ENCODE measurements around the gene MTCL1. TPM values are rescaled to one million over a fixed set of nuclear protein-coding genes. Genes with fewer than 3 reads are reported as not detected.

MTCL1 gene
- total RNA-seq (2014; rRNA removed; shearing (Covaris generic)), result 3.8 and 6.6 TPM in 2 replicates
- 5.6 and 5.9 TPM in 2 replicates for polyA plus RNA-seq (2015; cell fraction: cytosol; rRNA removed)
- 13.9 and 21.7 TPM in 2 replicates for polyA plus RNA-seq (2015; cell fraction: nucleus; rRNA removed)

DNA sequence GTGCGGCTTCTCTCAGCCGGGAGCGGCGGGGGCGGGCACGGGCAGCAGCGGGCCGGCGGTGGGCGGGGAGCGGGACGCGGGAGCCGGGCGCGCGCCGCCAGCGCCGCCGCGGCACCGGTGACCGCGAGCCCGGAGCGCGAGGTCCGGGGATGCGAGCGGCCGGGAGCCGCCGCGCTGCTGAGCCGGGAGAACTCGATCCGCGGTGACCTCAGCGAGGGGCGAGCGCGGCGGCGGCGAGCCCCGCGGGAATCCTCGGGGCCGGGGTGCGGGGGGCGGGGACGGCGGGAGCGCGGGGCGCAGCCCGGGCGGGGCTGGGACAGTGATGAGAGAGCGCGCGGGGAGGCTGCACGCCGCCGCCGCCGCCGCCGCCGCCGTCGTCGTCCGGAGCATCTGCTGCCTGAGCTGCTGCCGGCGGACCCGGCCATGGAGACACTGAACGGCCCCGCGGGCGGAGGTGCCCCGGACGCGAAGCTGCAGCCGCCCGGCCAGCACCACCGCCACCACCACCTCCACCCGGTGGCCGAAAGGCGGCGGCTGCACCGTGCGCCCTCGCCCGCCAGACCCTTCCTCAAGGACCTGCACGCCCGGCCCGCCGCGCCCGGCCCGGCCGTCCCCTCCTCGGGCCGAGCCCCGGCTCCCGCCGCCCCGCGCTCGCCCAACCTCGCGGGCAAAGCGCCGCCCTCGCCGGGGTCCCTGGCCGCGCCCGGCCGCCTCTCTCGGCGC is at the start of gene MTCL1:
MTCL1 (plus strand) TSS at position 319 of the 723 bp plus-strand sequence; CDS start at position 424, 105 bp downstream.
- DNase-seq (ENCODE audit: low read depth, low spot score), result peak; percentile 45
- in situ Hi-C loops (cut with HindIII; ENCODE audit: low pct_unique_long_range_greater_than_20kb, low sequenced_read_pairs), result no loop called here

DNA sequence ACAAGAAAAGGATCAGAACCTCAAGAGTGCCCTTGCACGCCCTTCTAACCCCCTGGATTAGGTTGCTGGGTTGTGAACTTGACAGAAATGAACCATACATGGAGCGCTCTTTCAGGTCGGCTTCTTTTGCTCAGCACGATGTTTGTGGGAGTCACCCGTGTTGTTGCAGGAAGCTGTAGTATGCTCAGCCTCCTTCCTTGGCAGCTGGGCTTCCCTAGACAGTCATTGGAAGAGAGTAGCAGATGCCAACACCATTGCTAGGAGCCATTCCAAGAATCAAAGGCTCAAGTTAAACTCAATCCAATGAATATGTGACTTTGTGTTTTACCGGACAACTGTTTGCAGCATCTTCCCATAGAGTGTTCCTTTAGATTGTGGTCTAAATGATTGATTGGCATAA is 49.1 kb upstream of the MTCL1 start:
- in situ Hi-C loops (cut with HindIII; ENCODE audit: low pct_unique_long_range_greater_than_20kb, low sequenced_read_pairs), result no loop called here
- DNase-seq (ENCODE audit: low read depth, low spot score), result no peak

DNA sequence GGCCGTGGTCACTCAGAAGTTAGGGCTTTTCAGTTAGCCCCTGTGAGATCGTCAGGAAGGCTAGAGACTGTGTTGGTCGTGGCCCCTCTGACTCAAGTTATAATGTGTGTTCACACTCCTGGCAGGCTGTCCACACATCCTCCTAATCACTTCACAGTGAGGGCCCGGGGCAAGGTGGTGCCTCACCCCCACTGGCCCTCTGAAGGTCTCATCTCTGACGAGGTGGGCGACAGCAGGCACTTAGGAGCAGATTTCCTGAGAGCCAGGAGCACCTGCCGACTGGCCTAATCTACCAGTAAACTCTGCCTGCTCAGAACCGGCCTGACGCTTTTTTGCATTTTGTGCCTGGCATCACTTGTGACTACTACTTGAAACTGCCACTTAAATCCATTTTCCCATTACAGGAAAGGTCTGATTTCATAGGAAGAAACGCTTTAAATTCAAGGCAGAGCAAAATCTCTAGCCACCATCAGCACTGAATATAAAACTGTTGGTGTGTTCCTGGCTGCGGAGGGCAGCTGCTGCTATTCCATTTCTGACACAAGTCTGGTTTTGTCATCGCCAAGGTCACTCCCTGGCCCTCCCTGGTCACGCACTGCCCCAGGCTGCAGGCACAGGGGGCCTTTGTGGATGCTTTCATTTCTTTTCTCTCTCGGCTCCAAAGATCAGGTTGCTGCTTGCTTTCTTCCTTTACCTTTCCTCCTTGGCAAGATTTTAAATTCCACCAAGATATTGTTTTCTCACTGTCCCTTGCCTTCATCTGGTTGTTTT is 48.1 kb upstream of the MTCL1 start:
- in situ Hi-C loops (cut with HindIII; ENCODE audit: low pct_unique_long_range_greater_than_20kb, low sequenced_read_pairs), result no loop called here
- DNase-seq (ENCODE audit: low read depth, low spot score), result no peak

DNA sequence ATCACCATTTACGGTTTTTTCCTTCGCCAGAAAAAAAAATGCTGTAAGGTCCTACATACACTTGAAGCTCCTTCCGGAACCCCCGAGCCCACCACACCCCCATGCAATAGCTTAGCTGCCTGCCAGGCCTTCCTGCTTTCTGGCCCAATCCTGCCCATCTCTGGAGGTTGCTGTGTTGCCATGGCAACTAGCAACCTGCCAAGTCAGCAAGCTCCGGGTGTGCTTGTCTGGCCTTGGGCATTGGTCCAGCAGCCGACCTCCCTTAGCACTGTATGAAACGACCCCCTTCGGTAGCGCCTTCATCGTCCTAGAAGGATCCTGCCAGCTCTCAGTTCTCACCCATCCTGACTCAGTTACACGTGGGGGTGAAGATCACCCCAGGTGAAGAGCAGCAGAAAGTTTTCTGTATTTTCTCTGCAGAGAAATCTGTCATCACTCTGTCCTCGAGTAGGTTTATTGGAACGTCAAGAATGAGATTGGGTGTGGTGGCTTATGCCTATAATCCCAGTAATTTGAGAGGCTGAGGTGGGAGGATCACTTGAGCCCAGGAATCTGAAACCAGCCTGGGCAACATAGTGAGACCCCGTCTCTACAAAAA is 47.4 kb upstream of the MTCL1 start:
- DNase-seq (ENCODE audit: low read depth, low spot score), result no peak
- in situ Hi-C loops (cut with HindIII; ENCODE audit: low pct_unique_long_range_greater_than_20kb, low sequenced_read_pairs), result no loop called here

DNA sequence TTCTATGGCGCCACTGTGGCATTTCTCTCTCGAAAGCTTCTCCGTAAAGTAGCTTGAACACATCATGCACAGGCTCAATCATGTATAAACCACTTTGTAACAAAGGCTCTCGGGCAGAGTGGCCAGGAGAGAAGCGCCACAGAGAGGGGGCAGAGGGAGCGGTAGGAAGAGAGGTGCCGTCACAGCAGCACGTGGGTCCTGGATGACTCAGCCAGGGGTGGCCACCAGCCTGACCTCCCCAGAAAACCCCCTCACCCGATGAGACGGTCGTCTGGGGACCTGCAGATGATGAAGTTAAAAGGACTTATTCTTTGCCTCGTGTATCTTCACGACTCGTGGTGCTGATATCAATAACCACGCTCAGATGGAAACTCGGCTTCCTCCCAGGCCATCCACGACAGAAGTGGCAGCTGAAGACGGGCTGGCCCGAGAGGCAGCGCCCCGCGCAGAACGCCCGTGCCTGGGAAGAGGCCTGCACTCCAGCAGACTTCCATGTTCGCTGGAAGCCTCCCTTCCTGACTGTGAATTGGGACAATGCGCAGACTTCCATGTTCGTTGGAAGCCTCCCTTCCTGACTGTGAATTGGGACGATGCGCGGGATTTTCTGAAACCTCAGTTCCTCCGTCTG is 46.4 kb upstream of the MTCL1 start:
- in situ Hi-C loops (cut with HindIII; ENCODE audit: low pct_unique_long_range_greater_than_20kb, low sequenced_read_pairs), result no loop called here
- no peak for DNase-seq (ENCODE audit: low read depth, low spot score)

DNA sequence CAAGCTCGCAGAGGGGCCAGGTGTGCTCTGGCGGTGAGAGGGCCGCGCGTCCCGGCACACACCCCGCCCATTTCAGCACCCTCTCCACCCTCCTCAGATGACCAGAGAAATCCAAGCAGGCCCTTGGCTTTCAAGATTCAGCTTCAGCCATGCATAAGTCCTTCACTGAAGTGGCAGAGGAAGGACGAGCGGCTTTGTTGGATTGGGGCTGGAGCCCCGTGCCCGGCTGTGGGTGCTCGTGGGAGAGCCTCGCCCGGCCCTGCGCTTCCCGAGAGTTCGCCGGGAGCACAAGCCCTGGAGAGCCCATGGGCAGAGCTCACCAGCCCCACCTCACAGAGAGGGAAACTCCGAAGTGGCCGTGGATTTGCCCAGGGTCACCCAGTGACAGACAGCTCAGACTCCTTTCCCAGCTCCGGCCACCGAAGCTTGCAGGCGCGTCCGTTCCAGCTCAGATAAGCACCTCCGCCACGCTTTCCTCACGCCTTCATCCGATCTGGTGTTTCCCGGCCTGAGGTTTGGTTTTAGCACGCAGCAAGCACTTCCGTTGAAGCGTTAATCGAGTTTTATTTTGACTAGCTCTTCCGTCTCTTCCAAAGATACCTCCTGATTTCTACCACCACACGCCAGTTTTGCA is 45.6 kb upstream of the MTCL1 start:
- DNase-seq (ENCODE audit: low read depth, low spot score), result no peak
- in situ Hi-C loops (cut with HindIII; ENCODE audit: low pct_unique_long_range_greater_than_20kb, low sequenced_read_pairs), result no loop called here

DNA sequence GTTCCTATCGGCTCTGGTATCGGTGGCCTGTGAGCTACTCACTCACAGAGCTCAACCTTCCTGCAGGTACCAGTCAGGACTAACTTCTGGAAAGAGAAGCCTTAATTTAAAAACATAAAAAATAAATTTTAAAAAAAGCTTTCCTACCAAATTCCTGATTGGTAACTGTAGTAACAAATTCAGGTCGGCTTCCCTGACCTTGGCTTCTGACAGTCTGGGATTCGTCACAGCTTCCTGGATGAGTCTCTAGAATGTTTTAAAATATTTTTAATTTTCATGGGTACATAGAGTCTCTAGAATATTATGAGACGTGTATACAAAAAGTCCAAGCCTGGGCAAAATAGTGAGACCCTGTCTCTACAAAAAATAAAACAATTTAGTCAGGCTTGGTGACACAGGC is 45.0 kb upstream of the MTCL1 start:
- in situ Hi-C loops (cut with HindIII; ENCODE audit: low pct_unique_long_range_greater_than_20kb, low sequenced_read_pairs), result no loop called here
- DNase-seq (ENCODE audit: low read depth, low spot score), result no peak

DNA sequence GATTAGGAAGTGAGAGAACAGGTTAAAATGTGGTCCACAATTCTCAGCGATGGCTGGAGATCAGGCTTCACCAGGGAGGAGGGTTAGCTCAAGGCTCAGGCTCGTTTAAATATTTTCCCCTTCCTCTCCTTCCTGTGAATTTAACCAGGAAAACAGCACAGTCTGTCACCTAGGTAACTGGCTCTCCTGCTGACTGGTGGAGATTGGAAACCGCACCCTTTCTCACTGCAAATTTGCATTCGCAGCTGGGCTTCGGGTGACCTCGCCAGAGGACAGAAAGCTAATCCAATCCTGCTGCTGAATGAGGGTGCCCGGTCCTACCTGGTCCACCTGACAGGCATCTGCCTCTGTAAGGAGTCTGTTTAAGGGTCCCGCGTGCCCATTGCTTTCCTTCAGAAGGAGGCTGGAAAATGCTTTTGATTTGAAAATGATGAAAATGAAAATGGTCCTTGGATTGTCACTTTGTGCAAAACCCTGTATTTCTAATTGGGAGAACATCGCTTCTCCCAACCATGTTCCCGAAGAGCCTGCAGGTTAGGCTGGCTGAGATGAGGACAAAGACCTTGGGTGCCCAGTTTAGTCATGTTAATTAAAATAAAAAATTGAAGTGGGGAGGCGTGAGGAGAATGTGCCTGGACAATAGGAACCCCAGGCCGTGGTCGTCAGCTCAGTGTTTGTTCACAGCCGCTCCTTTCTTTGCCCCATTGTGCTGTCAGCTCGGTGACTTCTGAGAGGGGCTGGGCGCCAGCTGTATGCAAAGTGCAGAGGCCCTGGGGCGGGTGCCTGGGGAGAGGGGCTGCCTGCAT is 43.4 kb upstream of the MTCL1 start:
- in situ Hi-C loops (cut with HindIII; ENCODE audit: low pct_unique_long_range_greater_than_20kb, low sequenced_read_pairs), result no loop called here
- no peak for DNase-seq (ENCODE audit: low read depth, low spot score)

DNA sequence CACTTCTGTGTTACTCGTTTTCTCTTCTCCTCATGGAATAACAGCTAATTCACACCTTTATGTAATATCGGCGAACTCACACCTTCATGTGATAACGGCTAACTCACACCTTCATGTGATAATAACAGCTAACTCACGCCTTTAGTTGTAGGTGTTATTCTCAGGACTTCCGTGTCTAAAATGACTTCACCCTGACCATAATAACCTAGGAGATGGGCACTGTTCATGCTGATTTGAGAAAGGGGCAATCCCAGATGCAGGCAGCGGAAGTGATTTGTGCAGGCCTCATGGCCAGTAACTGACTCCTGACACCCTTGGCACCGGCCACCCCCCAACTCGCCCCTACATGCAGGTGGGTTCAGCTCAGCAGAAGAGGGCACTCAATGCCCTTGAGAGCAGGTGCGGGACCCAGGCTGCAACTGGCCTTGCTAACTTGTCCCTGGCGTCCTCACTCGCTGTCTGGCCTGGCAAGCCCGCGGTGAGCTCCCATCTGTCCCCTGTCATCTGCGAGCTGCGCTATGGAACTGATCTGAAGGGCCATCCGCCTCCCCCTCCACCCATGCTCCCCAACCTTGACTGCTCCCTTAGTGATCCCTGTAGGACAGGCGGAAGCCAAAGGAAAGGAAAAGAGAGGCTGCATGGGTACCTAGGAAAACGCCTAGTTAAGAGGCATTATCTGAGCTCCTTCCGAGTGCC is 42.6 kb upstream of the MTCL1 start:
- in situ Hi-C loops (cut with HindIII; ENCODE audit: low pct_unique_long_range_greater_than_20kb, low sequenced_read_pairs), result no loop called here
- DNase-seq (ENCODE audit: low read depth, low spot score), result no peak

DNA sequence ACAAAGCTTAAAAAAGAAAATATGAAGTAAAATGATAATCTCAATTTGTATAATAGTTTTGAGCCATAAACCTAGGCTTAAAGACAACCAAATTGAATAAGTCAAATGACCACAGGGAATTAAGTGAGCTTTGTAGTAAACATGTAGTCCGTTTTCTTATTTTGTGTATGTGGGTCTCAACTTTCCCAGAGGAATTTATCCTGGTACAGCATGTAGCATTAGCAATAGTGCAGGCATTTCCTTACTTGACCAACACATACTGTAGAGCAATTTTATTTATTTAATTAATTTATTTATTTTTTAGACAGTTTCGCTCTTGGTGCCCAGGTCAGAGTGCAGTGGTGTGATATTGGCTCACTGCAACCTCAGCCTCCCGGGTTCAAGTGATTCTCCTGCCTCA is 37.5 kb upstream of the MTCL1 start:
- no peak for DNase-seq (ENCODE audit: low read depth, low spot score)
- in situ Hi-C loops (cut with HindIII; ENCODE audit: low pct_unique_long_range_greater_than_20kb, low sequenced_read_pairs), result no loop called here

DNA sequence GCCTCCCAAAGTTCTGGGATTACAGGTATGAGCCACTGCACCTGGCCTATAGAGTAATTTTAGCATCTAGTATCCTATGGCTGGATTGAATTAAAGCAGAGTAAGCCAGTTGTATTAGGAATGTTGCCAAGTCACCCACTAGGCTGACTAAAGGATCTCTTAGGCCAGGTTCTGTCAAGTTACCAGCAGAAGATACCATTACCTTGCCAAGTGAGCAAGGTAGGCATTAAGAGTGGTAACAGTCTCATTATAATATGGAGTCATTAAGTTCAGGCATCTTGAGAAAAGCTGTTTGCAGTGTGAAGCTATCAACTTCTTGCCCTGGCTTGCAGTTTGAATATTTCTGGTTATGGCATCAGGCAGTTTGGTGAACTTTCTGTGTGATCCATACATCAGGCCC is 37.0 kb upstream of the MTCL1 start:
- DNase-seq (ENCODE audit: low read depth, low spot score), result no peak
- in situ Hi-C loops (cut with HindIII; ENCODE audit: low pct_unique_long_range_greater_than_20kb, low sequenced_read_pairs), result no loop called here

DNA sequence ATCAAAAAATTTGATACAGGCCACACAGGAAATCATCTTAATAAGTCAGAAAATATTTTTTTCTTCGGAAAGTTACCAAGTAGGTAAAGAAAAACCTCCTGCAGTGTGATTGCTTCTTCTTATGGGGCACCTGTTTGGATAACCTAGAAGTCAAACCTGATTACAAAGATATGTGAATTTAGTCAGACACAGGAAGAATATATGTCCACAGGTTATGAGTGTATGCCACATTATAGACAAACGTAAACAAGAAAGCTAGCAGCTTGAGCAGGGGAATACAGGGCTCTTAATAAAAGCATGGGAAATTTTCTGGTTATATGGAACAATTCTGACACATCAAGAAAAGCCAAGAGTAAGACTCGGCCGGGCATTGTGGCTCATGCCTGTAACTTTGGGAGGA is 35.8 kb upstream of the MTCL1 start:
- in situ Hi-C loops (cut with HindIII; ENCODE audit: low pct_unique_long_range_greater_than_20kb, low sequenced_read_pairs), result no loop called here
- DNase-seq (ENCODE audit: low read depth, low spot score), result no peak

DNA sequence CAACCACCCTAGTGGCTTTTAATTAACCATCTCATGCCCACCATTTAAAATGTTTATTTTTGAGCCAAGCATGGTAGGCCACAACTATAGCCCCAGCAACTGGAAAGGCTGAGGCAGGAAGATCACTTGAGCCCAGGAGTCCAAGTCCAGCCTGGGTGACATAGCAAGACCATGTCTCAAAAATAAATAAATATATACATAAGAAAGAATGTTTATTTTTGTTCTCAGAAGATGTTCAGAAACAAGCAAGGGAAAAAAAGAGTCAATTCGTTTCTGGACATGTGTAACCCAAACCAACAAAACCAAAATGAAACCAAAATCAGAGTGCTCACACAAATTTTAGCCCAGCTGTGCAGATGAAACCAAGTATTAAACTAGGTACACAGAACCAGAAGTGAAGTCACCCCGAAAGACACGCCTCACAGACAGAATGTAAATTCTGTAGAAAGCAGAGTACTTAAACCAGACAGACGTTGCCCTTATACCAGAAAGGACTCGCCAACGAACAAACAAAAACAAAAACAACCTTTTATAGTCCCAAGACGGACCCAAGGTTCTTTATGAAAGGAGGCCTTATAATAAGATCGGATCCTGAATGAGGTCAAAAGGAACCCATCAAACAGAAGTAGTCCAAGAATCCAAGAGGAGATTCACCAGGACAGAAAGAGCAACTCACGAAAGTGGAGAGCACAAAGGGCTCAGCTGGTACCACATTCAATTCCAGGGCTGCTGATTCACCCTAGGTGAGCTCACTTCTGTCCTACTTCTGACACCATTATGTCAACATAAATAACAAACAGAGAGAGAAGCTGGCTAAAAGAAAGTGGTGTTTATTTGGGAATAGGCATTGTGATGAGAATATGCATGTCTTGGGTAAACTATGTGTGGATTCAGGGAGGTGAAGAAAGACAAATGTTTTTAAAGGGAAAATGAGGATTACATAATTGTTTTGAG is 31.8 kb upstream of the MTCL1 start:
- in situ Hi-C loops (cut with HindIII; ENCODE audit: low pct_unique_long_range_greater_than_20kb, low sequenced_read_pairs), result no loop called here
- peak; percentile 35 for DNase-seq (ENCODE audit: low read depth, low spot score)

DNA sequence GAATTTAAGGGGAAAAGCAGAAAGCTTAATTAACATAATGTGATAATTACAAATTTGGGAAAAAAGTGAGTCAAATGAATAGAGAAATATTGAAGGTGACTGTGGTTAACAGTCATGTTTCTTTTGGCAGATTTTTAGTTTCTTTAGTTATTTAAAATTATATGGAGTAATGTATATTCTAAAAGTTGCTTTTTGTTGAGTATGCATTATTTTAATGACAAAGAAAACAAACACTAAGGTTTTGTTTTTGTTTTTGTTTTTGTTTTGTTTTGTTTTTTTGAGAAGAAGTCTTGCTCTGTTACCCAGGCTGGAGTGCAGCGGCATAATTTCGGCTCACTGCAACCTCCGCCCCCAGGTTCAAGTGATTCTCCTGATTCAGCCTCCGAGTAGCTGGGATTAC is 30.3 kb upstream of the MTCL1 start:
- no peak for DNase-seq (ENCODE audit: low read depth, low spot score)
- in situ Hi-C loops (cut with HindIII; ENCODE audit: low pct_unique_long_range_greater_than_20kb, low sequenced_read_pairs), result no loop called here

DNA sequence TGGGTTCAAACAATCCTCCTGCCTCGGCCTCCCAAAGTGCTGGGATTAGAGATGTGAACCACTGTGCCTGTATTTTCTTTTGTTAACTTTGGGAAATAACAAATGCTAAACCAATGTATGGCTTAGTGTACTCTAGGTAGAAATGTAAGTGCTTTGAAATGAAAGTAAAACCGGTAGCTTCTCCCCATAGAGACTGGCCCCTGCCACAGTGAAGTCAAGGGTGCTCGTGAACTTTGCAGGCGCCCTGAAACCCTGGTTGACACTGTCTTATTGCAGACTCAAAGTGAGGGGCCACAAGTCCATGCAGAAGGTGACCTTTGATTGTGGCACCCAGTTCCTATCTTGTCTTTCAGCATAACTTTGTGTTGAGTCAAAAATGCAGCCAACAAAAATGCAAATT is 24.2 kb upstream of the MTCL1 start:
- in situ Hi-C loops (cut with HindIII; ENCODE audit: low pct_unique_long_range_greater_than_20kb, low sequenced_read_pairs), result no loop called here
- no peak for DNase-seq (ENCODE audit: low read depth, low spot score)

Measured in SK-MEL-5 (cell line).